HG02852 (cell line): ENCODE results near the gene GPATCH8.
"Not testable (repeated sequence)": the region's sequence is repeated elsewhere in the genome, so short reads cannot be mapped to it uniquely, and the experiment has no call there.

Experiments used
- ATAC-seq: cut with Tn5 transposase; IDR thresholded peaks from one replicate; pipeline ENCODE4 v1.9.1; 2021; ENCODE audit warnings: mild to moderate bottlenecking, moderate library complexity; ENCODE audit not compliant: unreplicated experiment

The GPATCH8 gene

DNA sequence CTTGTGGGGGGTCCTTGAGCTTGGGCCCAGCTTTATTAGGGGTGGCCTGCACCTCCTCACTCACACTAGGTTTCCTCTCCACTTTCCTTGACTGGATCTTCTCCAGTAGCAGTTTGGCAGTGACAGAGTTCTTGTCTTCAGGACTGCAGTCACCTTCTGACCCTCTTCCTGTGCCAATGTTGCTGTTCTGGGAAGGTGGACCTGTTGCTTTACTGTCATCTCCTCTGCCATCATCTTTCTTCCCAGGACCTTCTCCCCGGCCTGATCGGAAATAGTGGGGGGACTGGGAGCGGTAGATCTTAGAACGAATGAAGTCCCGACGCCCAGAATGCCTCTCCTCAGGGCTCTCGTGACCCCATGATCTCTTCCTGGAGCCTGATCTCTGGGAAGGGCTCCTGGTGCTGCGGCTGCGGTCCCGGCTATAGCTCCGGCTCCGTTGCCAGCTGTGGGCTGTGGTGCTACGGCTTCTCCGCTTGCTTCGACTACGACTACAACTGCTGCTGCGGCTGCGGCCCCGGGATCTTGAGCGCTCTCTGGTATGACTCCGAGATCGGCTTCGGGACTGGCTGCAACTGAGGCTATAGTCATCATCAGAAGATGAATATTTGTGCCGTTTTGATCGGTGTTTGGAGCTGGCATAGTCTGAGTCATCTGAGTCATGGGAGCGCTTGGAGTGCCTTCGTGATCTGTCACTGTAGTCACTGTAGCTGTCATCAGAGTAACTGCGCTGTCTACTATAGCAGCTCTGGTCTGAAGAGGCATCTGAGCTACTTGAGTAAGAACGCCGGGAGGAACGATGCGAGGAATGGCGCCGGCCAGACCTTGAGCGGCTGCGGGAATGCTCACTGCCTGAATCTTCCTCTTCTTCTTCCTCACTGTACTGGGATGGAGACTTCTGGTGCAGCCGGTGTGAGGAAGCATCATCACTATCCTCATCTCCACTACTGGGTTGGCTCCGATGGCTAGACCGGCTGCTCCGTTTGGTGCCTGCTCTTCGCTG lies 104.2 kb downstream of the GPATCH8 start:
- ATAC-seq = no peak

DNA sequence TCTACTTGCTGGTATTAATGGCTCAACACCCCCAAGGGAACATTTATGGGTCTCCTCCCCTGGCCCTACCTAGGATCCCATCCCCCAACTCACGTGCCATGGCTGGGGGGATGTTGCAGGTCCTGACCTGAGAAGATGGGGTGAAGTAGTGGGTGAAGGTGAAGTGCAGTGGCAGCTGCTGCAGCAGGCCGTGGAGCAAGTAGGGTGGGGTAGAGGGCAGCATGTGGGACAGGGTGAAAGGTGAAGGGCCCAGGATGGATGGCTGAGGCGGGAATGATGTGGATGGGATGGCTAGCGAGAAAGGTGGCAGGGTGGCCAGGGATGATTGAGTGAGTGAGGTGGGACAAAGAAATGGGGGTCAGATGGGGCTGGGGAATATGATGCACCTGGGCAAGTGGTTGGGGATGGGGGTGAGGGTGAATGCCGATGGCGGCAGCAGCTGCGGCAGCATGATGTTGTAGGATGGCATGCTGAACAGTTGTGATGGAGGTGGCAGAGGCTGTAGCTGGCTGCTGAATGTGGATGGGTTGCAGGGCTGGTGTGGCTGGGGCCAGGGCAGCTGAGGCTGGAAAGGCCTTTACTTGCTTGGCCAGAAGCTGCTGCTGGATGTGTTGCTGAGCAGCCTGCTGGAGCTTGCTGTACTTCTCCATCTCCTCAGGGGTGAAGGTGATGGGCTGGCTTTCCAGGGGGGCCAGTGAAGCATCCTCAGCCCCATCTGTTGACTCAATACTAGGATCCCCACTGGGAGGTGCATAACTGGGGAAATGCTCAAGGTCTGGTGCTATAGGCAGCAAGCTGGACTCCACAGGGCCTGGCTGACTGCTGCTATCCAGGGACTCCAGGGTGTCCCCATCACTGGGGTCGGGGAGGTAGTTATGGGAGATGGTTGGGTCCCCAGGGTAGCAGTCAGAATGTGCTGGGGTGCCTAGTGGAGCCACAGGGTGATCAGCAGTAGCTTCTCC lies 105.4 kb downstream of the GPATCH8 start:
- ATAC-seq = no peak

DNA sequence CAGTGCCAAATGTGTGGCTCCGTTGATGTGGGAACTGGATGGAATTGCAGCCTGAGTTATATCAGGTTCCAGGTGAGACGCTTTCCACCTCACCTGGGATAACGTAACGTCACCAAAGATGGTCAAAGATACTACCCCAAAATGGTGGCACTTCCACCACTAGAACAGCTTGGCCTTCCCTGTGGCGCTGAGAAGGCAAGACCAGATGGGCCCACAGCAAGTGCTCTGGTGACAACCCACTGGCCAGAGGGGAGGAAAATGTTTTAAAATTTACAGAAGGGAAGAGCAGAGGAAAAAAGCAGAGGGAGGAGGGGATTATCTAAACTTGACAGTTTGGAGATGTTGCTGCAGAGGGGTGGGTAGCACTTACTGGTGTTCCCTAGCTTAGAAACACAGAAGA lies 106.3 kb downstream of the GPATCH8 start:
- no peak for ATAC-seq

DNA sequence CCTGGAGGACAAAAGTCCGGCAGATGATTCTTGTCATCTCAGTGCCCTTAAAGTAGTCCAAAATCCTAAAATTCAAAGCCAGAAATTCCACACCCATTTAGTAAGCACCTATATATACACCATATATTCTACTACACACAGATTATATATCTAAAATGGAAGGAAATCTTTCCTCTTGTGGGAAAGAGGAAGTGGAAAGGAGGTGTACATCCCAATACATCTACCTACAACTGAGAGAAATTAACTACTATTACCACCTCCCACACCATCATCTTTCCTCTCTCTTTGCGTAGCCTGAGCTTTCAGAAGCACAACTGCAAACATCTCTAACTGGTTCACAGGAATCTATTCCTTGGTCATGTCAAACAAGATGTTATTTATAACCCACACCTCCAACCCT lies 108.4 kb downstream of the GPATCH8 start:
- no peak for ATAC-seq

DNA sequence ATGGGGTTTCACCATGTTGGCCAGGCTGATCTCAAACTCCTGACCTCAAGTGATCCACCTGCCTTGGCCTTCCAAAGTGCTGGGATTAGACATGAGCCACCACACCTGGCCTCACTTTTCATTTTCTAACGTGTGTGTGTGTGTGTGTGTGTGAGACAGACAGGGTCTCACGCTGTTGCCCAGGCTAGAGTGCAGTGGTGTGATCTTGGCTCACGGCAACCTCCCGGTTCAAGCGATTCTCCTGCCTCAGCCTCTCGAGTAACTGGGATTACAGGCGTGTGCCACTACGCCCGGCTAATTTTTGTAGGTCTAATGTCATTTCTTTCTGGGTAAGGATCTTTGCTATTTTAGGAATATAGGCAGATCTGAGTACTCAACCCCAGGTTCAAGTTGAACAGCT lies 109.1 kb downstream of the GPATCH8 start:
- ATAC-seq = not testable (repeated sequence)

DNA sequence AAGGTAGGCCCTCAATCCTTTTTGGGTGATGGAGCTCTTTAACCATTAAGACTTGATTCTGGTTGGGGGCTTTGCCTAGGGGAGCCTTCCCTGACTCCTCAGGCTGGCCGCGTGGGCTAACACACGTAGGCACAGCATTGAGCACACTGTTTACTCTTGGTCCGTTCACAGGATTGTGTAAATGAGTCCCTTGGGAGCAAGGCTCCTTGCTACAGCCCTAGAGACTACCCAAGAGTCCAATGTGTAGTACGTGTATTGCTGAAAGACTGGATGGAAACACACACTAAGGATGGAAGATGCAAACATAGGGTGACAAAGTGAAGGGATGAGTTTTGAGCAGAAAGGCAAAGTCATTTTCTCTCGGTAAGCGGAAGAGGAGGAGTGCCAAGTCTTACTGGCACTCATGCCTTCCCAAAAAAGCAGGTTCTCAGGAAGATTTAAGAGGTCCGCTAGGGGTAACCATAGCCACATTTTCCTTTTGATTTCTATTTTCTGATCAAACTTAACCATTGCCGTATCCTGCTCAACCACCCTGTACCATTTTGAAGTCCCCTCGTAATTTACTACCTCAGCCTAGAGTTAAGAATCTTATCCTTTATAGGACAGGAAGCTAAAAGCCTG lies 112.8 kb downstream of the GPATCH8 start:
- no peak for ATAC-seq

DNA sequence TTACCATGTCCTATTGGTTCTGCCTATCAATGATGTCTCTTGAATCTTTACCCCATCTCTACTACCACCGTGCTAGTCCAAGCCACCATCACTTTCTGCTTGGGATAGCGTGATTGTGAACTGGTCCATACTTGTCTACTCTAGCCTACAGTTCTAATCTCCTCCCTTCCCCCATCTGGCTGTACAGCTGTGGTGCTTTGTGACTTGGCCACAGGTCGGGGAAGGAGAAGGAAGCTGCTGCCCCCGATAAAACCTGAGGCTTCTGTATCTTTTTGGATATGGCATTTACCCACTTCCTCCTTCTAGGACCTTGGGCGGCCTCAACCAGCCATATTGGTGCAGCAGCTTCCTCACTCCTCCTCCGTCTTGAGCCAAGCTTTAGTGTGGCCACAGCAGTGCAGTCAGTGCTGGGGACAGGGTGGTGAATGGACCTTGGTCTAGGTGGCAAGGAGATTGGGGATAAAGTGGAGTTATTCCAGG lies 113.4 kb downstream of the GPATCH8 start:
- ATAC-seq = no peak

DNA sequence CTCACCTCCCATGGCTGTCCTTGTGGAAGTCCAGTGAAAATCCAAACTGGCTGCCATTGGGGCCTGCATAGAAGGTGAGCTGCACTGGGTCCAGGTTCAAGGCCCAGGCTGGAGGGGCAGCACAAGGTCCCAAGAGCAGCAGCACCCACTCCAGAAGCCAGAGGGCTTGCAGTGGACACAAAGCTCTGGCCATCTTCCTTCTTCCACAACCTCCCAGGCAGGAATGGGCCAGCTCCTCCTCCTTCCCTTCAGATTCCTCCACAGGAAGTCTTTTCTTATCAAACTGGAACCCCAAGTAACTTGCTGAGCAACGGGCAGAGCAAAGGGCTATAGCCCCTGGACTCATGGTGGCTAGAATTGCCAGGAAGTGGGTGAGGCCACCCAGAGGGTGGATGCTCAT lies 113.9 kb downstream of the GPATCH8 start, which contains the start of gene ITGA2B:
Gene ITGA2B (minus strand): TSS at position 369 of the 400 bp plus-strand sequence. CDS start 176 bp downstream, at position 193.
- ATAC-seq = no peak

DNA sequence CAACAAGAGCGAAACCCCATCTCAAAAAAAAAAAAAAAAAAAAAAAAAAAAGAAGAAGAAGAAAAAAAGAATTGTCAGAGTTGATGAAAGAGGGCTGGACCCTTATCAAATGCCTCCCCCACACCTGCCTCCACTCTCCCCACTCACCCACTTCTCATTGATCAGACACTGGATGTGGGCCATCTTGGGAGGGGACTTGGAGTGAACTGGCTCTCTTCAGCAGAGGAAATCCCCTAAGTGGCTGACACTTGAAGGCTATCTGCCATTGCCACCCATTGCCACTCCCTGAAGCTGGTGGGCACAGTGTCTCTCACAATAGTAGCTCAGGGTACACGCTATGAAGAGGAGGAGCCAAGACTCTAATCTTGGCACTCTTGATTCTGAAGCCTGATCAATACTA lies 115.4 kb downstream of the GPATCH8 start:
- no peak for ATAC-seq

DNA sequence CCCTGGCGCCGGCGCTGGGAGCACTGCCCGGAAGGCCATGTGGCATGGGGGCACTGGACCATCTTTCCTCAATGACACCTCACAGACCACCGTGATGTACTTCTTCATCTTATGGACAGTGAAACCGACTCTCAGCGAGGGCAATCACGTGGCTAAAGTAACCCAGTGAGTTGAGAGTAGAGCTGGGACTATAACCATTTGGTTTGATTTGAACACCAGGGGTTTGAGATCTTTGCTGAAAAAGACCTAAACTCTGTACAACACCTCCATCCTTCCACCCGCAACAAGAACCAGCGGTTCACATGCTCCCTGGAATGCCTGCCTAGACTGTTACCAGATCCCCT lies 117.1 kb downstream of the GPATCH8 start:
- ATAC-seq = no peak

DNA sequence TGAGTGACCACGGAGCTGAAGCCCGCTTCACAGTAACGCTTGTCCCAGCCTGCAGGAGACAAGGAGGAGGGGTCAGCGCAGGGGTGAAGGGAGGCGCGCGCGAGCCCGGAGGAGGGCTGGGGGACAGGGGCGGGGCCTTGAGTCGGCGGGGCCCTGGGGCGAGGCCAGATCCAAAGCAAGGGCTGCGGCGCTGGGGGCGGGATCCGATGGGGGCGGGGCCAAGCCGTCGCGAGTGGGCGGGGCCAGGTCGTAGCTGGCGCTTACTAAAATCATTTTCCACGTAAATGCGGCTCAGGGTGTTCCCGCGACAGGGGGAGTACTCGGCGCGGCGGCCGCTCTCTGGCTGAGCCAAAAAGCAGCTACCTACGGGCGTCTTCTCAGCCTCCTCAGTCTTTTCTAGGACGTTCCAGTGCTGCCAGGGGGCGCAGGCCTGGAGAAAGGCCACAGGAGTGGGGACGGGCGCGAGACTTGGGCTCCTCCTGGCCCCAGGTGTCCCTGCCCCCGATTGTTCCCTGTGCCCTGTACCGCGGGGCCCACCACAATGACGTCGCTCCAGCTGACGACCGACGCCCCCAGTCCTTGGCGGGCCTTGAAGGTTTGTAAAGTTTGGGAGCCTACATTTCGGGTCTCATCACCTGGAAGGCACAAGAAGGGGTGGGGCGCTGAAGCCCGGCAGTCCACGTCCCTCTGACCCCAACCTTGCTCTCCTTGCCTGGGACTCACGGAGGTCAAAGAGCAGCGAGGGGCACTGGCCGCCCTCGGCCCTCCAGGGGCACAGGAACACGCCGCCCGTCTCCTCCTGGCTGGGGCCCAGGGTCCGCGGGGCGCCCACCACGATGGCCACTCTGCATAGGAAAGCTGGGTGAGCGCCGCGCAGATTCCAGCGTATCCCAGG lies 117.7 kb downstream of the GPATCH8 start:
- no peak for ATAC-seq

DNA sequence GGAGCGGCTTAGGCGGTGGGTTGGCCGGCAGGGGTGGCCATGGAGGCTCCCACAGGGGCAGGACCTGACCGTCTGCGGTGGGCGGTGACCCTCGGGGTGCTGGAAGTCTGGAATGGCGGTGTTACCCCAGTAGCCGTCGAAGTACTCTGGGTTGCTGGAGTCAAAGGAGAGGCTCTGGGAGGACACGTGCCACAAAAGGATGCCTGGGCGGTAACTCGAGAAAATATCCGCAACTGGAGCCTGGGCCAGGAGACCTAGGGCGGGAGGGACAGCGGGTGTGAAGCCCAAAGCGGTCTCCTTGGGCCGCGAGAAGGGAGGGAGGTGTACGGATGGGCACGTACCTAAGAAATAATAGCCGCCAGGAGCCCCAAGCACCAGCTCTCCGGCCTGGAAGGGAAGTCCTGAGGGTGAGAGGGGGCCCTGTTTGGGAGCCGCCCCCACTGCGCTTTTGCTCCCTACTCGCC lies 118.4 kb downstream of the GPATCH8 start:
- ATAC-seq = no peak

DNA sequence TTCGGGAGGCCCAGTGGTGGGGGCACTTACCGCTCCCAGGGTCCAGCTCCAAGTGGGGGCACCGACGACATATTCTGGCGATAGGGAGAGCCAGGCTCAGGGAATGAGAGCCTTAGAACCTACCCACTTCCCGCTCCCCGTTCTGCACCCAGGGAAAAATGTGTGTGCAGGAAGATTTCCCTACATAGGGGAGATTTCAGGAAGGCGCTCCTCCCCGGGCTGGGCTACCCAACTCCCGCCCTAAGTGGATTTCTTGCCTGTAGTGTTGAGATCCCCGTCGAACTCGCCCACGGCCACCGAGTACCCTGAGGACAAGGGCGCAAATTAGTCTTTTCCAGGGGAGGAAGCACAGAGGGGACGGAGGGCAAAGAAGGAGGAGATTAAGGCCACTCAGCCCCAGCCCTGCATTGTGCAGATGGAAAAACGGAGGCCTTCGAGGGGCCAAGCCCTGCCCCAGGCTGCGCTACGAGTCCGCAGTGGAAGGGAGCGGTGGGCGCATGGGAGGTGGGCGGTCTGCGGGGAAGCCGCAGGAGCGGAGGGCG lies 118.9 kb downstream of the GPATCH8 start:
- ATAC-seq = no peak

DNA sequence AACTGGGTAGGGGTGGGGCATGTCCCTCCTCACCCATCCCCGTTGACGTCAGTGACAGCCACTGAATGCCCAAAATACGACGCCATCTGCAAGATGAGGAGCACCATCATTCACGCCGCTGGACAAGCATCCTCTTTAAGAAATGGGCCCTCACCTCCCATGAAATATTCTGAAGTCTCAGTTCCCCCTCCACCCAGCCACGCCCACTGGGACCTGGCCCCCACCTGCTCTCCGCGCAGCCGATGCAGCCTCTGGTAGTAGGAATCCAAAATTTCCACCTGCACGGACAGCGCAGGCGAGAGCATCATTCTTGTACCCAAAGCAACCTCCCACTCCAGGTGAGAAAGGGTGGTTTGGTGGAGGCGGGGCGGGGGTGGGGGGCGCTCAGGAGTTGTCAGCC lies 119.3 kb downstream of the GPATCH8 start:
- no peak for ATAC-seq

DNA sequence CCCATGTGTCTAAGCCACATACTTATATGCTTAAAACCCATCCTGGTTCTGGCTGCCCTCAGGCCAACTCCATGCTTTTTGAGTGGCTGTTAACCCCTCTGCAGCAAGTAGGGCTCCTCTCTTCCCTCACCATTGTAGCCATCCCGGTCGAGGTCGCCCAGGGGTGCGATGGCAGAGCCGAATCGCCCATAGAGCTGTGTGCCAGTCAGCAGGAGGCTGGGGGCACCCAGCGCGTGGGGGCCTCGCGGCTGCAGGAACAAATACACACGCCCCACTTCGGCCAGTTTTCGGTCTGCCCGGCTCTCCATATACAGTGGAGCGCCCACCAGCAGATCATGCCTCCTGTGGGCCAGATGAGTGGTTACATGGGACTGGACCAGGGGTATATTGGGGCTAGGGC lies 119.8 kb downstream of the GPATCH8 start:
- ATAC-seq = no peak

DNA sequence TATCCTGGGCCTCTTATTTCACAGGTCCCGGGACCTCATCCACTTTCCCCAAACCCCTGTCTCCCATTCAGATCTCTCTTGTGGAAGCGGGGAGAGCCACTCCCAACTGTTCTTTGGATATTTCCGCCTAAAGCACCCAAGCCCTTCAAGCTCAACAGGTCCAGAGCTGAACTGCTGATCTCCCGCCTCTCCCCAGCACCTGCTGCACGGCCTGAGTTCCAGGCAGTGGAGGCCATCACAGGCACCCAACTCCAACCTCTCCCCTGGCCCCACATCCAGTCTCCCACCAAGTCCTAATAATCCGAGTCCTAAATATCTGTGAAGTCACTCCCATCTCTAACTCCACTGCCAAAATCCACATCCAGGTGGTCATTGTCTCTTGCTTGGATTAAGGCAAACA lies 120.3 kb downstream of the GPATCH8 start:
- ATAC-seq = no peak

DNA sequence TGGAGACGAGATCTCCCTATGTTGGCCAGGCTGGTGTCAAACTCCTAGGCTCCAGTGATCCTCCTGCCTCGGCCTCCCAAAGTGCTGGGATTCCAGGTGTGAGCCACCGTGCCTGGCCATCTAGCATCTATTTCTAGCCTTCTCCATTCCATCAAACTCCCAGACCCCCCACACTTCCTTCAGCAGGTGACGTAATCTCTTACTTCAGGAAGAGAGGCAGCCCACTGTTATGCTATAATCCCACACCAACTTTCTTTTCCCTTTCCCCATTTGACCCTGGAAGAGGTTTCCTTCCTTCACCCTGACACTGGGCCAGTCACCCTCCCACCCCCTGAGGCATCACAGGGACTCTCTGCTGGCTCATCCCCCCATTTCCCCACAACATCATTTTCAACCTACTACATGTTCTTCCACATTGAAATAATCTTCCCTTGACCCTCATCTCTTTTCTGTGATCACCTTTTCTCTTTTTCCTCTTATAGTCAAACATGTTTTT lies 121.3 kb downstream of the GPATCH8 start:
- no peak for ATAC-seq

DNA sequence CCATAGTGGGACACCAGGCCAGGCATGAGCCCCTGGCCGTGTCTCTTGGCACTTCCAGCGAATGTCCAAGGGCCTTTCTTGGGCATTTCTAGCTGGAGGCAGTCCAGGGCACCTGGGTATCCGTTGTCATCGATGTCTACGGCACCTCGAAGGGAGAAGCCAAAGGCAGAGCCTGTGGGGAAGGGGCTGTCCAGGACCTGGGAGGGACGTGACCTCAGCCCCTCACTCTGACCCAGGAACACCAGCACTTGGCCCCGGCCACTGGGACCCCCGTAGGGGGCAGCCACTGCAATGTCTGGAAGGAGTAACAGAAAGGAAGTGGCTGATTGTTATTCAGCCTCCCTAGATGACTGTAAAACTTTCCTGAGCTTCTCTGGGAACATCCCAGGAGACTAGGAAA lies 122.4 kb downstream of the GPATCH8 start:
- no peak for ATAC-seq

DNA sequence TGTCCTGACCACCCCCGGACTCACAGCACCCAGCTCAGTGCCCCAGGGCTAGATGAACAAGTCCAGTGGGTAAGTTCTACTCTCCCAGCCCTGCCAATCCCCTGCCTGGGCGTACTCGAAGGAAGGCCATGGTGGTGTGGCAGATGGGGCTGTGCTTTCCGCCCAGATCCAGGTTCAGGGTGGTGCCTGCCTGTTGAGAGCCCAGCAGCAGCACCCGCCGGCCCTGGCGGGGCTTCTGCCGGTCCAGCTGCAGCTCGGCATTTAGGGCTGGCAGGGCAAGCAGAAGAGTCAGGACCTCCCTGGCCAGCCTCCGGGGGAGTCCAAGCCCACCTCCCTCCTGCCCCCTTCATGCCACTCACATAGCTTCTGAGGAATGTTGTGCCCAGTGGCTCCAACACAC lies 123.3 kb downstream of the GPATCH8 start:
- no peak for ATAC-seq
